ENCODE measurements around the gene DTWD1.
"Not testable (repeated sequence)": the region's sequence is repeated elsewhere in the genome, so short reads cannot be mapped to it uniquely, and the experiment has no call there.

Gene DTWD1

DNA sequence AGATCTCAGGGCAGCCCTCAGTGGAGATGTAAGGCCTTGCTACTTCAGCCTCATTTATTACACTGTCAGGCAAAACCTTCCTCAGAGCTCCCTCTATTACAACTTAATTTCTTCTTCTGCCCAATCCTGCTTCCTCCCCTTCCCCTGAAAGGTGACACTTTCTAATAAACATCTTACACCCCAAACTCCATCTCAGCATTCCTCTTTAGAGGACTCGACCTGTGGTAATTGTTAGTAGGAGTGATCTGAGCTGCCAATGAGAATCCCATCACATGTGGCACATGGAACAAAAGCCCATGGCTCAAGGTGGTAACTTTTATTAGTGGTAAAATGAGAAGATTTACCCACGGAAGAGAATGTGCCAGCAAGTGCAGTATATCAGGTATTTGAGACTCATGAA is 29.8 kb downstream of the DTWD1 start:
- POLR2A ChIA-PET: no interaction called here
- CTCF ChIA-PET: no interaction called here
- DNase-seq (ENCODE audit: extremely low spot score): no peak
- TF ChIP-seq ARNT (IDR thresholded peaks at IDR 0.05) (no peak), BHLHE40 (IDR thresholded peaks at IDR 0.05; ENCODE audit: borderline replicate concordance) (no peak), FOXK2 (IDR thresholded peaks at IDR 0.05) (no peak), ELF4 (IDR thresholded peaks at IDR 0.05) (no peak), SP1 (IDR thresholded peaks at IDR 0.05) (no peak), FOXM1 (IDR thresholded peaks at IDR 0.05; ENCODE audit: borderline replicate concordance) (no peak), ZNF384 (IDR thresholded peaks at IDR 0.05) (no peak)
- TF ChIP-seq, protein P1, sequence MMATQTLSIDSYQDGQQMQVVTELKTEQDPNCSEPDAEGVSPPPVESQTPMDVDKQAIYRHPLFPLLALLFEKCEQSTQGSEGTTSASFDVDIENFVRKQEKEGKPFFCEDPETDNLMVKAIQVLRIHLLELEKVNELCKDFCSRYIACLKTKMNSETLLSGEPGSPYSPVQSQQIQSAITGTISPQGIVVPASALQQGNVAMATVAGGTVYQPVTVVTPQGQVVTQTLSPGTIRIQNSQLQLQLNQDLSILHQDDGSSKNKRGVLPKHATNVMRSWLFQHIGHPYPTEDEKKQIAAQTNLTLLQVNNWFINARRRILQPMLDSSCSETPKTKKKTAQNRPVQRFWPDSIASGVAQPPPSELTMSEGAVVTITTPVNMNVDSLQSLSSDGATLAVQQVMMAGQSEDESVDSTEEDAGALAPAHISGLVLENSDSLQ (IDR thresholded peaks at IDR 0.05): no peak

DNA sequence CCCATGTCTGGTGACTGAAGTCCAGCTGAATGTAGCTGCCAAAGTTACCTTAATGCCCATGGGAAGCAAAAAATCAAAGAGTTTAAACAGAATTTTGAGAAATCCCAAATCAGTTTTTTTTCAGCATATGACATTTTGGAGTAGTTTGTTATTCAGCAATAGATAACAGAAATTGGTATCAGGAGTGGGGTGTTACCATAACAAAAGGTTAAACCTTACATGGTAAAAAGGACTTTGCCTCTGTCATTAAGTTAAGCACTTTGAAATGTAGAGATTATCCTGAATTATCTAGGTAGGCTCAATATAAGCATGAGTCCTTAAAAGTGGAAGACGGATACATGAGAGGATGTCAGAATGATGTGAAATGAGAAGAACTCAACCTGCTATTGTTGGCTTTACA is 32.1 kb downstream of the DTWD1 start:
- DNase-seq (ENCODE audit: extremely low spot score): no peak
- CTCF ChIA-PET: no interaction called here
- TF ChIP-seq FOXM1 (IDR thresholded peaks at IDR 0.05; ENCODE audit: borderline replicate concordance) (no peak), FOXA1 (IDR thresholded peaks at IDR 0.05) (no peak), FOXK2 (IDR thresholded peaks at IDR 0.05) (no peak), HDGF (IDR thresholded peaks at IDR 0.05; ENCODE audit: borderline replicate concordance) (no peak), NFRKB (IDR thresholded peaks at IDR 0.05) (no peak), ELF4 (IDR thresholded peaks at IDR 0.05) (no peak), ARNT (IDR thresholded peaks at IDR 0.05) (no peak), SP1 (IDR thresholded peaks at IDR 0.05) (no peak), TARDBP (IDR thresholded peaks at IDR 0.05) (no peak), L3MBTL2 (conservative IDR thresholded peaks at IDR 0.05) (no peak), LEF1 (IDR thresholded peaks at IDR 0.05; ENCODE audit: borderline replicate concordance) (no peak), CTBP1 (IDR thresholded peaks at IDR 0.05; ENCODE audit: borderline replicate concordance) (no peak), BHLHE40 (IDR thresholded peaks at IDR 0.05; ENCODE audit: borderline replicate concordance) (no peak), ZNF384 (IDR thresholded peaks at IDR 0.05) (no peak)
- TF ChIP-seq, protein P1 (IDR thresholded peaks at IDR 0.05): no peak
- POLR2A ChIA-PET: no interaction called here

DNA sequence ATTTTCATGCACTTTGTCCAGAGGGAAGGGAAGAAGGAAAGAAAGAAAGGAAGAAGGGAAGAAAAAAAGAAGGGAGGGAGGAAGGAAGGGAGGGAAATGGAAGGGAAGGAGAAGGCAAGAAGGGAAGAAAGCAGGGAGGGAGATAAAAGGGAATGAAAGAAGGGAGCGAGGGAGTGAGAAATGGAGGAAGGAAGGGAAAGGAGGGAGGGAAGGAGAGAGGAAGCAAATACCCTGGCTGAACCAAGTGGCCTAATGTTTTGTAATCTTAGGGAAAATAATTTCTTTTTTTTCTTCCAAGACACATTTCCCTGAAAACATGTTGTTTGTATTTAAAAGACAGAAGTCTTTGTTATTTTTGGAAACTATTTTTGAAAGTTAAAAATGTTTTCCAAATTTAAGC is 35.9 kb downstream of the DTWD1 start:
- no peak for TF ChIP-seq ARNT (IDR thresholded peaks at IDR 0.05)
- TF ChIP-seq CTBP1 (IDR thresholded peaks at IDR 0.05; ENCODE audit: borderline replicate concordance): no peak
- no peak for TF ChIP-seq FOXA1 (IDR thresholded peaks at IDR 0.05)
- no peak for TF ChIP-seq BHLHE40 (IDR thresholded peaks at IDR 0.05; ENCODE audit: borderline replicate concordance)
- TF ChIP-seq FOXM1 (IDR thresholded peaks at IDR 0.05; ENCODE audit: borderline replicate concordance): no peak
- TF ChIP-seq, protein P1 (IDR thresholded peaks at IDR 0.05): no peak
- no peak for TF ChIP-seq L3MBTL2 (conservative IDR thresholded peaks at IDR 0.05)
- TF ChIP-seq LEF1 (IDR thresholded peaks at IDR 0.05; ENCODE audit: borderline replicate concordance): no peak
- ChIA-PET CTCF (no interaction called here), POLR2A (no interaction called here)
- DNase-seq (ENCODE audit: extremely low spot score): no peak

DNA sequence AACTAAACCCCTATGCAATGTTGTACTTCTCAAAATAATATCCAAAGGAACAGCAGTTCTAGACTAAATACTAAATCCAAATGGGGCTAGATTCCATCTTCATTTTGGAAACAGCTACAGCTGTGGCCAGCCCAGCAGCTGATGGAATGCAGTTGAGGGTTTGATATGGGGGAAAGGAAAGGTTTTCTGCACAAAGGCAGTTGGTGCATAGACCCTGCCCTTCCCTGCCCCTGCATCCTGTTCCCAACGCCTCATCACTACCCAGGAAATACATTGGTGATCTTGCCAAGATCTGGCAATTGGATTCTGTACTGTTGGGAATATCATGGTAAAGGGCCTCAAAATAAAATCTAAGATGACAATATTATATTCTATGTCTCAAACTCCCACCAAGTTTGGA is 43.9 kb downstream of the DTWD1 start:
- TF ChIP-seq BHLHE40 (IDR thresholded peaks at IDR 0.05; ENCODE audit: borderline replicate concordance): no peak
- no peak for TF ChIP-seq LEF1 (IDR thresholded peaks at IDR 0.05; ENCODE audit: borderline replicate concordance)
- TF ChIP-seq ARNT (IDR thresholded peaks at IDR 0.05): no peak
- TF ChIP-seq CTBP1 (IDR thresholded peaks at IDR 0.05; ENCODE audit: borderline replicate concordance): no peak
- TF ChIP-seq ELF4 (IDR thresholded peaks at IDR 0.05): no peak
- no peak for TF ChIP-seq SUZ12 (IDR thresholded peaks at IDR 0.05)
- no peak for TF ChIP-seq FOXK2 (IDR thresholded peaks at IDR 0.05)
- TF ChIP-seq FOXA1 (IDR thresholded peaks at IDR 0.05): no peak
- TF ChIP-seq HDGF (IDR thresholded peaks at IDR 0.05; ENCODE audit: borderline replicate concordance): no peak
- no peak for TF ChIP-seq SP1 (IDR thresholded peaks at IDR 0.05)
- no peak for TF ChIP-seq ZNF384 (IDR thresholded peaks at IDR 0.05)
- TF ChIP-seq TARDBP (IDR thresholded peaks at IDR 0.05): no peak
- TF ChIP-seq FOXM1 (IDR thresholded peaks at IDR 0.05; ENCODE audit: borderline replicate concordance): no peak
- TF ChIP-seq, protein P1 (IDR thresholded peaks at IDR 0.05): no peak
- no peak for TF ChIP-seq L3MBTL2 (conservative IDR thresholded peaks at IDR 0.05)
- POLR2A ChIA-PET: no interaction called here
- DNase-seq (ENCODE audit: extremely low spot score): no peak
- CTCF ChIA-PET: interaction anchor here (0.7 kb wide), 1 partner anchor 14 kb away, joined by 3 read pairs; no protein-coding TSS in a partner anchor

DNA sequence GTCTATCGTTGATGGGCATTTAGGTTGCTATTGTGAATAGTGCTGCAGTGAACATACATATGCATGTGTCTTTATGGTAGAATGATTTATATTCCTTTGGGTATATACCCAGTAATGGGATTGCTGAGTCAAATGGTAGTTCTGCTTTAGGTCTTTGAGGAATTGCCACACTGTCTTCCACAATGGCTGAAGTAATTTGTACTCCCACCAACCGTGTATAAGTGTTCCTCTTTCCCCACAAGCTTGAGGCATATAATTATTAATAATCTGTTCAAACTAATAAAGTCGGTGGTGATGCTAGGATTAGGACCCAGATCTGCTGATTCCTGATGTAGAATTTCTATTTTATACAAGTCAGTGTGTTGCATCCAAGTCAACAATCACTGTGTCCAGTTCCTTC is 45.6 kb downstream of the DTWD1 start:
- CTCF ChIA-PET; DNase-seq (ENCODE audit: extremely low spot score); POLR2A ChIA-PET: not testable (repeated sequence)

DNA sequence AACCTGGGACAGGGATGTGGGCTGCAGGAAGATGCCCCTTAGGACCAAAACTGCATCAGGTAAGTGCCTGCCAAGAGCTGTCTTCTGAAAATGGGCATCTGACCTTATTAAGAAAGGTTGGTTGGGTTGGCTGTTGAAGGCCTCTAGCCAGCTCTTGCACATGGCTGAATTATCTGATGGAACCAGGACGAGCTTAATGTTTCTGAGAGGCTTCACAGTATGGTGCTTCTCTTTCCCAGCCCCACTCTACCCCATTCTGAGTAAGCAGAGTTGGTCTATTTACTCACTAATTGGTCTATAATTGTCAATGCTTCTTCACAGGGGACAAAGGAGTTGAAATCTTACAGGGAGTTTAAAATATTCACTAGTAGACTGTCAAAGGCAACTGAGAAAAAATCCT is 48.4 kb downstream of the DTWD1 start:
- ChIA-PET POLR2A (no interaction called here), CTCF (no interaction called here)
- no peak for DNase-seq (ENCODE audit: extremely low spot score)
- no peak for TF ChIP-seq SUZ12 (IDR thresholded peaks at IDR 0.05)
- no peak for TF ChIP-seq FOXA1 (IDR thresholded peaks at IDR 0.05)
- TF ChIP-seq, protein P1 (IDR thresholded peaks at IDR 0.05): no peak
- TF ChIP-seq CTBP1 (IDR thresholded peaks at IDR 0.05; ENCODE audit: borderline replicate concordance): no peak
